LNCaP clone FGC (cell line): ENCODE measurements around the gene DNAJB8.

Experiments used
- DNase-seq: peaks from one replicate; pipeline ENCODE4 v3.0.0-alpha.2; 2011; ENCODE audit warnings: low read depth
- H3K4me3 ChIP-seq: 2 replicates; pipeline ENCODE4 v1.5.1; 2011; ENCODE audit warnings: mild to moderate bottlenecking, low read depth, low read length, control low read depth
- CTCF ChIP-seq: IDR thresholded peaks from 2 replicates; pipeline ENCODE4 v1.5.1; 2012; ENCODE audit warnings: mild to moderate bottlenecking; ENCODE audit not compliant: control insufficient read depth, insufficient read depth; ENCODE audit errors: extremely low read depth

Gene DNAJB8

GRCh38 chr3:128472449-128473179, 5.9 kb upstream of the DNAJB8 start:
- DNase-seq = no peak
- no peak for TF ChIP-seq CTCF
- H3K4me3 ChIP-seq = no peak overlapping the region

GRCh38 chr3:128471720-128472119, 5.0 kb upstream of the DNAJB8 start:
- DNase-seq = no peak
- TF ChIP-seq CTCF = no peak
- no peak overlapping the region for H3K4me3 ChIP-seq

- DNase-seq = no peak
- no peak overlapping the region for H3K4me3 ChIP-seq
- TF ChIP-seq CTCF = no peak
Measured at GRCh38 chr3:128471110-128471509, 4.4 kb upstream of the DNAJB8 start.

GRCh38 chr3:128470134-128470899, 3.6 kb upstream of the DNAJB8 start:
- no peak overlapping the region for H3K4me3 ChIP-seq
- TF ChIP-seq CTCF = no peak
- no peak for DNase-seq

- H3K4me3 ChIP-seq = no peak overlapping the region
- no peak for DNase-seq
- TF ChIP-seq CTCF = no peak
Measured at GRCh38 chr3:128469556-128469955, 2.9 kb upstream of the DNAJB8 start.

GRCh38 chr3:128468791-128469527, 2.3 kb upstream of the DNAJB8 start:
- H3K4me3 ChIP-seq = no peak overlapping the region
- no peak for DNase-seq
- no peak for TF ChIP-seq CTCF
